ENCODE data around the gene GUCY2C.

The GUCY2C gene

GRCh38 chr12:14591719-14592118 is 104.7 kb downstream of the GUCY2C start:
- H3K9me2 ChIP-seq (replicated peaks; ENCODE audit: low read depth, low read length) = no peaks in the 10 kb centered on the region
- TF ChIP-seq CTCF (conservative IDR thresholded peaks at IDR 0.05; ENCODE audit: low read length) (no peak), EZH2phosphoT487 (IDR thresholded peaks at IDR 0.05; ENCODE audit: borderline replicate concordance) (no peak)
- H3K36me3 ChIP-seq (ENCODE audit: insufficient read depth, low read length) = no peaks in the 10 kb centered on the region
- H4K20me1 ChIP-seq (ENCODE audit: insufficient read depth, low read length, poor library complexity, severe bottlenecking) = no peaks in the 10 kb centered on the region
- H3F3A ChIP-seq (ENCODE audit: low read depth) = no peaks in the 10 kb centered on the region
- H3K27me3 ChIP-seq (ENCODE audit: insufficient read depth, low read length, poor library complexity, severe bottlenecking) = no peaks in the 10 kb centered on the region
- no peaks in the 10 kb centered on the region for H3K4me1 ChIP-seq (ENCODE audit: insufficient read depth, low read length, poor library complexity, severe bottlenecking)
- no peaks in the 10 kb centered on the region for H3K9me3 ChIP-seq (ENCODE audit: insufficient read depth, low read depth, low read length)
- H2AFZ ChIP-seq (ENCODE audit: low read length) = no peak overlapping the region
- H3K4me2 ChIP-seq (ENCODE audit: low read depth, low read length, poor library complexity, severe bottlenecking) = no peak overlapping the region
- H3K4me3 ChIP-seq (ENCODE audit: low read length, poor library complexity, severe bottlenecking) = no peak overlapping the region
- no peak overlapping the region for H3K9ac ChIP-seq (ENCODE audit: low read depth, low read length, poor library complexity, severe bottlenecking)
- H3K79me2 ChIP-seq (ENCODE audit: insufficient read depth, low read length) = no peaks in the 10 kb centered on the region

GRCh38 chr12:14589169-14590004 is 107.0 kb downstream of the GUCY2C start:
- no peaks in the 10 kb centered on the region for H4K20me1 ChIP-seq (ENCODE audit: insufficient read depth, low read length, poor library complexity, severe bottlenecking)
- H3K79me2 ChIP-seq (ENCODE audit: insufficient read depth, low read length) = no peaks in the 10 kb centered on the region
- H3F3A ChIP-seq (ENCODE audit: low read depth) = no peaks in the 10 kb centered on the region
- no peaks in the 10 kb centered on the region for H3K36me3 ChIP-seq (ENCODE audit: insufficient read depth, low read length)
- H3K4me1 ChIP-seq (ENCODE audit: insufficient read depth, low read length, poor library complexity, severe bottlenecking) = no peaks in the 10 kb centered on the region
- H3K27me3 ChIP-seq (ENCODE audit: insufficient read depth, low read length, poor library complexity, severe bottlenecking) = no peaks in the 10 kb centered on the region
- H3K4me3 ChIP-seq (ENCODE audit: low read length, poor library complexity, severe bottlenecking) = no peak overlapping the region
- H3K4me2 ChIP-seq (ENCODE audit: low read depth, low read length, poor library complexity, severe bottlenecking) = no peak overlapping the region
- no peaks in the 10 kb centered on the region for H3K9me3 ChIP-seq (ENCODE audit: insufficient read depth, low read depth, low read length)
- H2AFZ ChIP-seq (ENCODE audit: low read length) = no peak overlapping the region
- no peak for TF ChIP-seq CTCF (conservative IDR thresholded peaks at IDR 0.05; ENCODE audit: low read length)
- no peak for TF ChIP-seq EZH2phosphoT487 (IDR thresholded peaks at IDR 0.05; ENCODE audit: borderline replicate concordance)
- no peaks in the 10 kb centered on the region for H3K9me2 ChIP-seq (replicated peaks; ENCODE audit: low read depth, low read length)
- no peak overlapping the region for H3K9ac ChIP-seq (ENCODE audit: low read depth, low read length, poor library complexity, severe bottlenecking)

GRCh38 chr12:14588571-14588970 is 107.8 kb downstream of the GUCY2C start:
- H4K20me1 ChIP-seq (ENCODE audit: insufficient read depth, low read length, poor library complexity, severe bottlenecking) = no peaks in the 10 kb centered on the region
- TF ChIP-seq CTCF (conservative IDR thresholded peaks at IDR 0.05; ENCODE audit: low read length) = no peak
- TF ChIP-seq EZH2phosphoT487 (IDR thresholded peaks at IDR 0.05; ENCODE audit: borderline replicate concordance) = no peak
- no peaks in the 10 kb centered on the region for H3F3A ChIP-seq (ENCODE audit: low read depth)
- H3K9me3 ChIP-seq (ENCODE audit: insufficient read depth, low read depth, low read length) = no peaks in the 10 kb centered on the region
- no peaks in the 10 kb centered on the region for H3K4me1 ChIP-seq (ENCODE audit: insufficient read depth, low read length, poor library complexity, severe bottlenecking)
- H3K79me2 ChIP-seq (ENCODE audit: insufficient read depth, low read length) = no peaks in the 10 kb centered on the region
- no peak overlapping the region for H3K4me2 ChIP-seq (ENCODE audit: low read depth, low read length, poor library complexity, severe bottlenecking)
- H3K36me3 ChIP-seq (ENCODE audit: insufficient read depth, low read length) = no peaks in the 10 kb centered on the region
- H2AFZ ChIP-seq (ENCODE audit: low read length) = no peak overlapping the region
- no peak overlapping the region for H3K4me3 ChIP-seq (ENCODE audit: low read length, poor library complexity, severe bottlenecking)
- H3K9ac ChIP-seq (ENCODE audit: low read depth, low read length, poor library complexity, severe bottlenecking) = no peak overlapping the region
- H3K9me2 ChIP-seq (replicated peaks; ENCODE audit: low read depth, low read length) = no peaks in the 10 kb centered on the region
- H3K27me3 ChIP-seq (ENCODE audit: insufficient read depth, low read length, poor library complexity, severe bottlenecking) = no peaks in the 10 kb centered on the region
